GM18870 (cell line): ENCODE results near the gene DLGAP1.
"Not testable (repeated sequence)": the region's sequence is repeated elsewhere in the genome, so short reads cannot be mapped to it uniquely, and the experiment has no call there.

Source experiments
- ATAC-seq: cut with Tn5 transposase; IDR thresholded peaks from one replicate; pipeline ENCODE4 v1.9.1; 2021; ENCODE audit warnings: moderate library complexity; ENCODE audit not compliant: unreplicated experiment

Gene DLGAP1

GRCh38 chr18:3667255-3668137 is 787.6 kb downstream of the DLGAP1 start:
- no peak for ATAC-seq

- no peak for ATAC-seq
These were observed 788.4 kb downstream of the DLGAP1 start for GRCh38 chr18:3666526-3667254.

- no peak for ATAC-seq
These were observed 789.2 kb downstream of the DLGAP1 start for GRCh38 chr18:3665780-3666525.

DNA sequence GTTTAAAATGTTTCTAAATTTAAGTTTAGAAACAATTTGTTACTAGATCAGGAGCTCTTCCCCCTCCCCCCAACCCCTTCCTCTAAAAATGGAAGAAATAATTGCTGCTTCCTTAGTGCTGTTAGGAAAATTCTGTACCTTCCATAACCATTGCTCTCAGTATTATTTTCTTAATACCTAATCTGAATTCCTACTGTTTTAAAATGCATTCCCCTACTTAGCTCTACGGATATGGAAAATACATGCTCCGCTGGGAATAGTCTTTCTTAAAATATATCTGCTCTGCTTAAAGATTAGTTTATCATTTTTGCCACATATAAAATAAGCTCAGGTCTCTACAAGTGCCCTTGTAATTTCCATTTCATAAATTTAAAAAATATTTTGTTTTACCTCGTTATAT is 789.9 kb downstream of the DLGAP1 start:
- no peak for ATAC-seq

DNA sequence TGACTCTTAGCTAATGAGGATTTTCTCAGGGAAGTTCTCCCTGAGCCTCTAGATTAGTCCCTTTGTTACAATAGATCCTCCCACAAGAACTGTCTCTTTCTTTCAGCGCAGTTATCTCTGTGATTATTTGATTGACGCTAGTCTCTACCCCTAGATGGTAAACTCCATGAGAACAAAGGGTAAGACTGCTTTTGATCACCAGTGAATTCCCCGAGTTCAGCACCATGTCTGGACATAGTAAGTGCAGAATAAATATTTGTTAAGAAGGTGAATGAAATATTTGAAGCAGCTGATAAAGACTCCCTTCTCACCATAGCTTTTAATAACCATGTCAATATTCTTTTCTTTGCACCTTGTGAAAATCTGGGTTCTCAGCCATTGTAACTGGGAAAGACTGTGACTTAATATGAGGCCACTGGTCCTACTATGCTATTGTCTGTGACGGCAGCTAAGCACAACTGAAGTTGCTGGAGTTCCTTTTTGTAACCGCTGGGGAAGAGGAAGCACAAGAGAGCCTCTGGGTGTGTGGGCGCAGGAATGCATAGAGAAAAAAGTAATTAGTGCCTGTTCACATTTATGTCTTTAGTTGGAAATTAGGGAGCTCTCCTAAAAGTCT is 790.4 kb downstream of the DLGAP1 start:
- no peak for ATAC-seq

- ATAC-seq, result no peak
These were observed 791.1 kb downstream of the DLGAP1 start for GRCh38 chr18:3663870-3664512.

DNA sequence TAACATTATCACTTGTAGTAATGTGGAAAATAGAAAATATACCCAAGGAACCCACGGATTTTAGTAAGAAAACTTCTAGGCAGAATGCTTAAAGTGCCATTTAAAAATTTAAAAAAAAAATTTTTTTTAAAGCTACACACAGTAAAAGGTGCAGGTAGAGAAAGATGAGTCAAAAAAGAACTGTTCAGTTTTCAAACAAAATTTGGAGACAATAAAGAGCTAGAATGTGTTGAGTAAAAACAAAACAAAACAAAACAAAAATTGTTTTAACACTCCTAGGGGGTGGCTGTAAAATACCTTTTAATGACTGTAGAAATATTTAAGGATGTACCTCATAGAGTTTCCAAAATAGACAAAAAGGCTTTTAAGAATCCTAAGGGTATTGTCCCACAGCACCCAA is 793.1 kb downstream of the DLGAP1 start:
- no peak for ATAC-seq

- no peak for ATAC-seq
These were observed 794.2 kb downstream of the DLGAP1 start for GRCh38 chr18:3660739-3661515.

- no peak for ATAC-seq
These were observed 796.6 kb downstream of the DLGAP1 start for GRCh38 chr18:3658529-3658928.

DNA sequence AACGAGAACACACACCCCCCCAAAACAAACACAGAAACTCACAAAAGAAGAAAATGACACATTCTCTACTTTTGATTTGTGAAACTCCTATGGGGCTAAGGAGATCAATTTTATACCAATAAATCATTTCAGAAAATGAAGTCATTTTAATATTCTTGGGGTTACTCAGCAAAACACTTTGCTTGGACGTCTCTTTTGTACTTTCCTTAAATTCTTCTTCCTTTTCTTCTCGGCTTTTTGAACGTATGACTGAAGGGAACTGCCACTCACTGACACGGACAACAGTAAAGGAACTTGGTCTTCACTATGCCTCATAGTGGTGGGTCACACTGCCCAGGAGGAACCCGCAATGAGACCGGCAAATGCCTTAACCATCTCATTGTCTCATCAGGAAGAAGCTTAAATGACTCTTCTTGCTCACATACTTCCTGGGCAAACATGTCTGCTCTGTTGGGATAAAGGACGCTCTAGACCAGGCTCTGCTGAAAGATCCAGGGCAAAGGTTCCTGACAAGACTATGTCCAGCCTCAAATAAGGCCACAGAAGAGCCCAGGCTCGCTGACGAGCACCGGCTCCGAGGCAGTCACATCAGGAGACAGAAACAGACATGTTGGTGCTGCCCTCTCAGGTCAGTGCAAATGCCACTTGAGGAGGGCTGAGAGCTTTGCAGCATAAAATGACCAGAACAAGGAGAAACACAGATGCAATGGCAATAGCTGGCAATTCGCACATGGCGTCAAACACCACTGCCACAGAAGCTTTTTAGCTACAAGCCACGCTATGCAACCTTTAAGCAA is 799.7 kb downstream of the DLGAP1 start:
- ATAC-seq, result no peak

DNA sequence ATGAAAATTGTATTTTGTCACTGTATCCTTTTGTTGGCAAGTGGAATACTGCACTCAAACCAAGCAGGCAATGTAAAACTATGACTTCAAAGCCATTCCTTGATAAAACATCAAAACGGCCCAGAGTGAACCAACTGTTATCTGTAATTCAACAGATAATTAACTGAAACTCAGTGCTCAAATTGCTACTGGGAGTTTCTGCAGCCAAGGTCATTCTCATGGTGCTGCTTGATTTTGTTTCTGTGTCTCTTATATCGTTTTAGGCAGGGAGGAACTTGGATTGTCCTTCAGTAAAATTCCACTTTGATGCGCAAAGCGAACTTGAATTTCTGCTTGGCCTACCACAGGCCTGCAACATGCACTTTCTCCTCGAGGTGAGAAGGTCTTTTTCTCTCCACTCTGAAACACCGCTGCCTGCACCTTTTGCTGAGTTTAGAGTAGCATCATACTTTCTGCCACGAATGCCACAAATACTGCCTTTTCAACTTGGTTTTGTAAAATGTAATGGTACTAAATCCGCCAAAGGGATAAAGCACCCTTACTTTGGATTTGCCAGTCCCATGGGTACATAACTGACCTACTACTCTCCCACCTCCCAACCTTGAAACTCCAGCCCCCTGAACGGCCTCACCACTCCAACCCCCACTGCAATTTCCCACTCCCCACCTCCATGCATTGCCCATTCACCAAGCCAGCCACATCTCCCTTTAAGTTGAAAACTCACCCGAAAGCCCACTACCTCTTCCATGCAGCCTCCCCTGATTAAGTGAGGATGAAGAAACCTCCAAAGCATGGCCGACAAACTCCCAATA is 800.5 kb downstream of the DLGAP1 start:
- no peak for ATAC-seq

DNA sequence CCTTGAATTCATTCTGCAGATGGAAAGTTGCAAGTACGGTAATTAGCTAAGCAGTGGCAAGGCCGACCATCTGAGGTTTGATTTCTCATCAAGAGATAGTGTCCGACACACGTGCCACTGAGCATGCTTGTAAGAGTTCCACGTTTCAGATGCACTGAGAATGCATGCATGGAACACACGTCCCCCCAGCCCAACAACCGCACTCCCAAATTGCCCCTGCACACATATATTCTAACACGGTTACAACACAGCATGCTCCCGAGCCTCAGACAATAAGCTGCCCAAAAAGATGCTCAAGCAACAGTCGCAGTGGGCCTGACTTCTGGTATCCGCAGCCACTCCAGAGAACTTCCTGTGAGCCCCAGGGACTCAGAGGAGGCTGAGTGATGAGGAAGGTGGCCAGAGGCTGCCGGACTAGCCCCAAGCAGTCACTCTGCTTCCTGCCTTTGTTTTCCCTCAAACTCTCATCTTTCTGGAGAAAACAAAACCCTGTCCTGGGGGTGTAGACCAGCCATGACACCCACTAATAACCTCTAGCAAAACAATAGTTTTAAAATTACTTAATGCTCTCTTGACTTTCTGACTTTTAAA is 801.2 kb downstream of the DLGAP1 start:
- no peak for ATAC-seq

- no peak for ATAC-seq
These were observed 801.8 kb downstream of the DLGAP1 start for GRCh38 chr18:3653263-3653850.

GRCh38 chr18:3652380-3653262 is 802.5 kb downstream of the DLGAP1 start:
- no peak for ATAC-seq

- no peak for ATAC-seq
These were observed 803.8 kb downstream of the DLGAP1 start for GRCh38 chr18:3651266-3651665.

- ATAC-seq, result not testable (repeated sequence)
These were observed 804.5 kb downstream of the DLGAP1 start for GRCh38 chr18:3650521-3651042.
